ENCODE data around the gene ZNHIT2. TPM values are rescaled to one million over a fixed set of nuclear protein-coding genes. Genes with fewer than 3 reads are reported as not detected.

ZNHIT2 gene
- total and polyA plus RNA-seq, 2 of the 8 experiments (the other 6 are each of a cell fraction or from before 2014, with no cell fraction given): 13.0 to 16.1 TPM

DNA sequence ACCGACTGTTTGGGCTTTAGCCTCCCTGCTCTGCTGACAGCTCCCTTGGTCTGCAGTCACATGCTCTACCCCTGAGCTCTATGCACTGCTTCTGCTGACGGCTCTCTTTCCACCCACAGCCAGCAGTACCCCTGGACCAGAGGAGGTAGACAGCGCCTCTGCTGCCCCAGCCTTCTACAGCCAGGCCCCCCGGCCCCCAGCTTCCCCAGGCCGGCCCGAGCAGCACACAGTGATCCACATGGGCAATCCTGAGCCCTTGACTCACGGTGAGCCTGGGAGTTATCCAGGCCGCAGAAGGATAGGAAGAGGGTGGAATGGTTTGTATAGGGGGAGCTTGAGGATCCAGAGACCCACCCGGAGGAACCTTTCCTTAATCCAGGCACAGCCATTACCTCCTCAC is 30.7 kb downstream of the ZNHIT2 start:
- 85% methylated on average over 9 of the region's 9 CpGs; no CpG with 5 or more reads in 1 of the 2 experiments for WGBS, 2 experiments (ENCODE audit: extremely low coverage in 1 of 2, insufficient coverage in 1 of 2, insufficient read length in 1 of 2, insufficient replicate concordance in 2 of 2, low coverage in 1 of 2, low lambda C conversion rate in 2 of 2, missing lambda C conversion rate in 1 of 2)
- FAIRE-seq (no peak), DNase-seq (ENCODE audit: low read depth in 1 of 2, low spot score in 2 of 2) (no peak)
- Histone ChIP-seq H2AFZ (ENCODE audit: low read length) (no peak overlapping the region), H2BK12ac (ENCODE audit: low read depth, low read length) (no peak overlapping the region), H3K14ac (ENCODE audit: insufficient read length) (no peak overlapping the region), H3K4me3 (ENCODE audit: extremely low read depth in 1 of 4, insufficient read depth in 2 of 4, low read depth in 3 of 4, low read length in 4 of 4) (no peak overlapping the region), H3K9me3 (ENCODE audit: insufficient read depth in 2 of 2, low read depth in 1 of 2, low read length in 1 of 2) (no peaks in the 10 kb centered on the region), H2BK20ac (ENCODE audit: low read length) (no peak overlapping the region), H3K23ac (ENCODE audit: insufficient read length) (no peak overlapping the region), H3K4ac (replicated peaks; ENCODE audit: insufficient read length, low read depth, low read length) (no peak overlapping the region), H3K18ac (ENCODE audit: extremely low read depth, low read length) (no peak overlapping the region), H2BK15ac (ENCODE audit: low read length) (no peak overlapping the region), H3K4me1 (replicated peaks in 1 of 4; ENCODE audit: control insufficient read depth in 3 of 4, insufficient read depth in 4 of 4, low read length in 3 of 4) (peaks cover 0 to 9% (median 4%) of the 10 kb centered on the region in 4 experiments; a peak in 5 of 7 replicates), H3K23me2 (ENCODE audit: low read depth, low read length) (peaks cover 8% of the 10 kb centered on the region), H2BK5ac (ENCODE audit: low read depth, low read length) (no peak overlapping the region), H2AK5ac (ENCODE audit: low read depth, low read length) (no peak overlapping the region), H4K5ac (ENCODE audit: insufficient read length, low read depth, low read length) (no peak overlapping the region), H3K27ac (ENCODE audit: low read depth, low read length) (no peak overlapping the region), H4K91ac (replicated peaks; ENCODE audit: insufficient read length, low read length) (no peak overlapping the region), H3K36me3 (ENCODE audit: control insufficient read depth in 2 of 4, insufficient read depth in 4 of 4, low read length in 3 of 4) (peaks cover 3 to 14% (median 11%) of the 10 kb centered on the region in 4 experiments), H3K27me3 (replicated peaks in 1 of 4; ENCODE audit: control insufficient read depth in 3 of 4, extremely low read depth in 1 of 4, insufficient read depth in 3 of 4, low read length in 3 of 4) (no peaks in the 10 kb centered on the region), H3K9ac (replicated peaks in 1 of 4; ENCODE audit: extremely low read depth in 1 of 4, low read depth in 3 of 4, low read length in 3 of 4) (no peak overlapping the region), H4K20me1 (replicated peaks in 1 of 2; ENCODE audit: control insufficient read depth in 1 of 2, insufficient read depth in 2 of 2, low read length in 2 of 2) (peaks cover 0 to 4% of the 10 kb centered on the region in 2 experiments), H3K4me2 (ENCODE audit: insufficient read depth in 1 of 2, low read depth in 2 of 2, low read length in 2 of 2) (no peak overlapping the region), H2BK120ac (replicated peaks; ENCODE audit: low read depth, low read length) (no peak overlapping the region), H3K79me2 (ENCODE audit: control insufficient read depth in 1 of 2, insufficient read depth in 2 of 2, low read length in 2 of 2) (peaks cover 10 to 22% of the 10 kb centered on the region in 2 experiments), H4K8ac (ENCODE audit: extremely low read depth, insufficient read depth, low read length) (no peak overlapping the region), H3K79me1 (ENCODE audit: low read depth, low read length) (peaks cover 18% of the 10 kb centered on the region), H3K56ac (replicated peaks; ENCODE audit: insufficient read length, low read depth, low read length) (no peak overlapping the region)
- CTCF ChIA-PET (ENCODE audit: partially characterized antibody): interaction anchor here (0.7 to 2.3 kb wide), 6 partner anchors 23 to 238 kb away, joined by 3 to 7 read pairs (median 3); partner anchors contain the start of gene TM7SF2
- POLR2A ChIA-PET (ENCODE audit: partially characterized antibody): interaction anchor here (0.7 to 16.8 kb wide), 4 partner anchors 11 to 30 kb away, joined by 3 to 230 read pairs (median 26); partner anchors contain the start of genes CDCA5, VPS51, ZFPL1 and ZNHIT2
- TF ChIP-seq CHD1 (IDR thresholded peaks at IDR 0.05; ENCODE audit: low read depth, low read length): no peak
- TF ChIP-seq EZH2 (IDR thresholded peaks at IDR 0.05; ENCODE audit: low read depth, low read length, severe bottlenecking): no peak
- TF ChIP-seq KDM1A (IDR thresholded peaks at IDR 0.05; ENCODE audit: borderline replicate concordance, low read length): no peak
- no peak for TF ChIP-seq SP4 (IDR thresholded peaks at IDR 0.05; ENCODE audit: low read length)
- no peak for TF ChIP-seq JUN (IDR thresholded peaks at IDR 0.05; ENCODE audit: low read depth, low read length)
- TF ChIP-seq YY1 (IDR thresholded peaks at IDR 0.05; ENCODE audit: low read depth, low read length): no peak
- TF ChIP-seq TAF1 (IDR thresholded peaks at IDR 0.05; ENCODE audit: low read depth, low read length): no peak
- TF ChIP-seq SIRT6 (IDR thresholded peaks at IDR 0.05; ENCODE audit: low read length): no peak
